ENCODE results near the gene FNDC10. TPM values are rescaled to one million over a fixed set of nuclear protein-coding genes. Genes with fewer than 3 reads are reported as not detected.

Gene FNDC10
- total RNA-seq, 4 donors from 2014 or later: 4.1 to 6.9 (median 5.7) TPM

DNA sequence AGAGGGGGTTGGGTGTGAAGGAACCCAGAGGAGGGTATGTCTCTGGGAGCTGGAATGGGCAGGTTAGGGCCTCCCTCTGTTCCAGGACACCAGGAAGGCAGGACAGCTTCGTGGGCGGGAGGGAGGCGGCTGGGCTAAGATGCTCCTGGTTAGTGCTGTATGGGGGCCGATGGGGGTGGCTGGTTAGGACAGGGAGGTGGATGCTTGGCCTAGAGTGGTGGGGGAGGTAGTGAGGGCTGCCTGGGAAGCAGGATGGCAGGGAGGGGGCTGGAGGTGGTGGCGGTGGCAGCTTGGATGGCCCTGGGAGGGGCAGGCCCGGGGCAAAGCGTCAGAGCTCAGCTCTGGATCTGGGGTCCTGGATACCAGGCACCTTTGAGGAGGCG lies 25.9 kb upstream of the FNDC10 start:
- DNase-seq: no peak
- H3K36me3 ChIP-seq: peaks cover 0 to 13% (median 0%) of the 10 kb centered on the region in 3 donors

GRCh38 chr1:1625404-1625775 lies 25.5 kb upstream of the FNDC10 start:
- H3K27me3 ChIP-seq: no peaks in the 10 kb centered on the region
- TF ChIP-seq, protein P1, sequence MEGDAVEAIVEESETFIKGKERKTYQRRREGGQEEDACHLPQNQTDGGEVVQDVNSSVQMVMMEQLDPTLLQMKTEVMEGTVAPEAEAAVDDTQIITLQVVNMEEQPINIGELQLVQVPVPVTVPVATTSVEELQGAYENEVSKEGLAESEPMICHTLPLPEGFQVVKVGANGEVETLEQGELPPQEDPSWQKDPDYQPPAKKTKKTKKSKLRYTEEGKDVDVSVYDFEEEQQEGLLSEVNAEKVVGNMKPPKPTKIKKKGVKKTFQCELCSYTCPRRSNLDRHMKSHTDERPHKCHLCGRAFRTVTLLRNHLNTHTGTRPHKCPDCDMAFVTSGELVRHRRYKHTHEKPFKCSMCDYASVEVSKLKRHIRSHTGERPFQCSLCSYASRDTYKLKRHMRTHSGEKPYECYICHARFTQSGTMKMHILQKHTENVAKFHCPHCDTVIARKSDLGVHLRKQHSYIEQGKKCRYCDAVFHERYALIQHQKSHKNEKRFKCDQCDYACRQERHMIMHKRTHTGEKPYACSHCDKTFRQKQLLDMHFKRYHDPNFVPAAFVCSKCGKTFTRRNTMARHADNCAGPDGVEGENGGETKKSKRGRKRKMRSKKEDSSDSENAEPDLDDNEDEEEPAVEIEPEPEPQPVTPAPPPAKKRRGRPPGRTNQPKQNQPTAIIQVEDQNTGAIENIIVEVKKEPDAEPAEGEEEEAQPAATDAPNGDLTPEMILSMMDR (IDR thresholded peaks at IDR 0.05): no peak
- no peak for TF ChIP-seq POLR2A (IDR thresholded peaks at IDR 0.05)
- no peak overlapping the region for H3K4me3 ChIP-seq
- peaks cover 0 to 16% (median 5%) of the 10 kb centered on the region in 4 donors for H3K4me1 ChIP-seq
- DNase-seq: no peak
- H3K36me3 ChIP-seq: peaks cover 0 to 13% (median 0%) of the 10 kb centered on the region in 3 donors
- no peaks in the 10 kb centered on the region for H3K9me3 ChIP-seq
- H3K27ac ChIP-seq: no peak overlapping the region

More for the DNA sequence above, 25.9 kb upstream of the FNDC10 start:
- Histone ChIP-seq H3K27ac (no peak overlapping the region), H3K9me3 (no peaks in the 10 kb centered on the region), H3K4me1 (peaks cover 3 to 21% (median 7%) of the 10 kb centered on the region in 4 donors), H3K27me3 (peaks cover 0 to 2% of the 10 kb centered on the region in 2 donors), H3K4me3 (no peak overlapping the region)
- TF ChIP-seq POLR2A (IDR thresholded peaks at IDR 0.05): no peak
- TF ChIP-seq, protein P1 (IDR thresholded peaks at IDR 0.05): no peak

- DNase-seq: no peak
These were observed 24.8 kb upstream of the FNDC10 start for GRCh38 chr1:1624443-1625403.

DNA sequence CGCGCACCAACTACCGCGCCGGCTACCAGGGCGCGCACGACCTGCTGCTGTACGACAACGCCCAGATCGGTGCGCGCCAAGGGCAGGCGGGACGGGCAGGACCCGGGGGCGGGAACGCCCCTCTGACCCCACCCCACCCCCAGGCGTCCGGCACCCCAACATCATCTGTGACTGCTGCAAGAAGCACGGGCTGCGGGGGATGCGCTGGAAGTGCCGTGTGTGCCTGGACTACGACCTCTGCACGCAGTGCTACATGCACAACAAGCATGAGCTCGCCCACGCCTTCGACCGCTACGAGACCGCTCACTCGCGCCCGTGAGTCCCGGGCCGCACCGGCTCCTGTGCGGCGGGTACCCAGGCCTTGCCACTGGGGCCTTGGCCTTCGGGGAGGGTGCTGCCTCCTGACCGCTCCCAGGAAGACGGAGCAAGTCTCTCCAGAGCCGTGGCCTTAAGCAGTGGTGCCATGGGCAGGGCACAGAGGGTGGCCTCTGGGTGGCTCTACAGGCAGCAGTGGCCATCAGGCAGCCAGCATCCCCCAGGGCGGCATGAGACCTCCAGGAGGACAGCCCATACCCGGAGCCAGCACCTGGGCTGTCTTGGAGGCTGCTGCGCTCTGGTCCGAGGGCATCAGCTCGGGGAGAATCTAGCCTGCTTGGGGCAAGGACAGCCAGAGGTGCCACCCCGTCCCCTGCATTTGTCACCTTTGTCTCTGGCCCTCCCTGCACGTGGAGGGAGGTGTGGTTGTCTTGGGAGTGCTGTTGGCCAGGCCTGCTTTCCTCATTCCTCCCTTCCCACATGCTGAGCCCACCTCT lies 23.9 kb upstream of the FNDC10 start:
- H3K9me3 ChIP-seq: no peaks in the 10 kb centered on the region
- H3K27ac ChIP-seq: no peak overlapping the region
- no peaks in the 10 kb centered on the region for H3K27me3 ChIP-seq
- TF ChIP-seq, protein P1 (IDR thresholded peaks at IDR 0.05): no peak
- no peak for TF ChIP-seq POLR2A (IDR thresholded peaks at IDR 0.05)
- H3K36me3 ChIP-seq: peaks cover 0 to 9% (median 0%) of the 10 kb centered on the region in 3 donors
- no peak for DNase-seq
- no peak overlapping the region for H3K4me3 ChIP-seq
- H3K4me1 ChIP-seq: peaks cover 0 to 12% (median 2%) of the 10 kb centered on the region in 4 donors

More at GRCh38 chr1:1624443-1625403, 24.8 kb upstream of the FNDC10 start:
- TF ChIP-seq POLR2A (IDR thresholded peaks at IDR 0.05): no peak
- TF ChIP-seq, protein P1 (IDR thresholded peaks at IDR 0.05): no peak
- Histone ChIP-seq H3K27me3 (no peaks in the 10 kb centered on the region), H3K27ac (no peak overlapping the region), H3K9me3 (no peaks in the 10 kb centered on the region), H3K36me3 (peaks cover 0 to 13% (median 0%) of the 10 kb centered on the region in 3 donors), H3K4me1 (peaks cover 0 to 12% (median 5%) of the 10 kb centered on the region in 4 donors), H3K4me3 (no peak overlapping the region)

GRCh38 chr1:1623181-1623630 lies 23.3 kb upstream of the FNDC10 start:
- H3K9me3 ChIP-seq: no peaks in the 10 kb centered on the region
- peaks cover 0 to 12% (median 2%) of the 10 kb centered on the region in 4 donors for H3K4me1 ChIP-seq
- no peak overlapping the region for H3K27ac ChIP-seq
- TF ChIP-seq, protein P1 (IDR thresholded peaks at IDR 0.05): no peak
- TF ChIP-seq POLR2A (IDR thresholded peaks at IDR 0.05): no peak
- no peak overlapping the region for H3K4me3 ChIP-seq
- H3K27me3 ChIP-seq: no peaks in the 10 kb centered on the region
- peaks cover 0 to 11% (median 0%) of the 10 kb centered on the region in 3 donors for H3K36me3 ChIP-seq
- DNase-seq: no peak
